ENCODE data around the gene MAGEA11. TPM values are rescaled to one million over a fixed set of nuclear protein-coding genes. Genes with fewer than 3 reads are reported as not detected.
"Not testable (repeated sequence)": the region's sequence is repeated elsewhere in the genome, so short reads cannot be mapped to it uniquely, and the experiment has no call there.

MAGEA11 gene
- polyA plus RNA-seq, 4 donors, result not detected

- no peak for DNase-seq (ENCODE audit: low read depth in 4 of 4, low spot score in 3 of 4)
Measured at GRCh38 chrX:149717803-149718202, 5.9 kb downstream of the MAGEA11 start.

DNA sequence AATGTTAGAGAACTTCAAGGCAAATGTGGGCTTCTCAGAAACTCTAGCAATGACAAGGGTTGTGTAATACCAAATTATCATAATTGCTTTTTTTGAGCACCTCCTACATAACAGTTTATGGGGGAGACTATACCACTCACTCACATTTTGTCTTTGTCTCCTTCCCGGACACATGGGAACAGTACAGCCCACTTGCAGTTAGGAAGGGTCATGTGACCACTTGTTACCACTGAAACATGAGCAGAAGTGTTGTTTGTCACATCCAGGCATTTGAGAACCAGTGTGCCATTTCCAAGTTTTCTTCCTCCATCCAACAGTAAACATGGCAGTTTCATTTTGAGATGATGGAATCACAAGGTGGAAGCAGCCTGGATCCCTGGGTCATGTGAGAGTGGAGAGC is 6.9 kb downstream of the MAGEA11 start:
- DNase-seq (ENCODE audit: low read depth in 4 of 4, low spot score in 3 of 4), result no peak

- DNase-seq (ENCODE audit: low read depth in 4 of 4, low spot score in 3 of 4), result no peak
Measured at GRCh38 chrX:149720021-149720689, 8.3 kb downstream of the MAGEA11 start.

DNA sequence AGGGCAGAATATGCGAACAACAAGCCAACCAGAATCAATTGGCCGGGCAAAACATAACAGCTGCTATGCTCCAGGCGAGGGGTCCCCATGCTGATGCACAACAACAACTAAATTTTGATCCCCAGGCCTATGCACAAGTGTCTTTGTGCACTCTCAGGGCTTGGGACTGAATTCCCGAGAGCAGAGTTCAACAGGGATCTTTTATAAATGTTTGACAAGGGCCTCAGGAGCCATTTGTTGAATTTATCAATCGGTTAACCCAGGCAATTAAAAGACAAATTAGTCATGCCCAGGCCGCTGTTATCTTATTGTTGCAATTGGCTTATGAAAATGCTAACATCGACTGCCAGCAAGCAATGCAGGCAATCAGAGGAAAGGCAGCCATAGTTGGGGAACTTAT is 9.4 kb downstream of the MAGEA11 start:
- not testable (repeated sequence) for DNase-seq (ENCODE audit: low read depth in 4 of 4, low spot score in 3 of 4)

DNA sequence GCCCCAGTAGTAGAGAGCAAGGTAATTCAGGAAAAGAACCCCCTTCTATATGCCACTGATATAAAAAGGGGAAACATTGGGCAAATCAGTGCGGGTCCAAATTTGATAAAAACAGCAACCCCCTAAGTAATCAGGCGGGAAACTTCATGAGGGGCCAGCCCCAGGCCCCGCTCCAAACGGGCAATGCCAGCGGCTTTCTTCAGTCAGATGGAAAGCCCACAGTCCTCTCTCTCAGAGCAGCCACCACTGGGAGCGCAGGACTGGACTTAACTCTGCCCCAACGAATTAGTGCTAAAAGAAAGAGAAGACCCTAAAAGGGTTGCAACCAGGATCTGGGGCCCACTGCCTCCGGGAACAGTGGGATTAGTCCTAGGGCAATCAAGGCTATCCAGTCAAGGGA is 9.9 kb downstream of the MAGEA11 start:
- no peak for DNase-seq (ENCODE audit: low read depth in 4 of 4, low spot score in 3 of 4)

- not testable (repeated sequence) for DNase-seq (ENCODE audit: low read depth in 4 of 4, low spot score in 3 of 4)
Measured at GRCh38 chrX:149723583-149724118, 11.8 kb downstream of the MAGEA11 start.

DNA sequence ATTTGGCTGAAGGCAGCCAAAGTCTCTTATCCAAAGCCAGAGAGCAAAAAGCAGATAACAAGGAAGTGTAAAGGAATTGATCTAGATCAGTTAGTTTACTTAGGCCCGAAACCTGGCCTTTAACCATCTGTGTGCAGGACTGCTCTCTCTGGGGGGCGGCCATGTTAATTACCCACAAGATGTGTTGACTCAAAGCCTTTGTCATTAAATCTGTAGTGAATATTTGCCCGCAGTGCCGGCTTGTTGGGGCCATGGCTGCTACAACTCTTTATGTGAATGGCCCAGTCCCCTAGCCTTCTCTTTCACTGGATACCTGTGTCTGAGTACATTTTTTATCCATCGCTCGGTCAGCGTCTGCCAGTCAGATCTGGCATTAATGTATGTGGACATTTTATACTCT is 15.4 kb downstream of the MAGEA11 start:
- DNase-seq (ENCODE audit: low read depth in 4 of 4, low spot score in 3 of 4), result not testable (repeated sequence)

DNA sequence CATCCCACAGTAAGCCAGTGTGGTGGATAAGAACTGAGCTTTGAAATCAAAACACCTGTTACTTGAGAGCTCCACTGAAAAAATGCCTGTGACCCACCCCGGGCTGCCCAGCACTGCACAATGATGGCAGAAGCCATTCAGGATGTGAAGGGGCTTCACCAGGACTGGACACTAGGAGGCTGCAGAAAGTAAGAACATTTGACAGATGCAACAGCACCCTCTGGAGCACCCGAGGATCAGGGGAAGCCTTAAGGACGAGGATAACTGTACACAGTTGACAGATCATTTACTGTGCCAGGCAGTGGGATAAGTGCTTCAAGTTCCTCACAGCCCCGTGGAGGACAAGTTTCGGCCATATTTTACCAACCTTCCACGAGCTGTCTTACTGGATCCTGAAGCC is 30.4 kb downstream of the MAGEA11 start:
- not testable (repeated sequence) for DNase-seq (ENCODE audit: low read depth in 4 of 4, low spot score in 3 of 4)

DNA sequence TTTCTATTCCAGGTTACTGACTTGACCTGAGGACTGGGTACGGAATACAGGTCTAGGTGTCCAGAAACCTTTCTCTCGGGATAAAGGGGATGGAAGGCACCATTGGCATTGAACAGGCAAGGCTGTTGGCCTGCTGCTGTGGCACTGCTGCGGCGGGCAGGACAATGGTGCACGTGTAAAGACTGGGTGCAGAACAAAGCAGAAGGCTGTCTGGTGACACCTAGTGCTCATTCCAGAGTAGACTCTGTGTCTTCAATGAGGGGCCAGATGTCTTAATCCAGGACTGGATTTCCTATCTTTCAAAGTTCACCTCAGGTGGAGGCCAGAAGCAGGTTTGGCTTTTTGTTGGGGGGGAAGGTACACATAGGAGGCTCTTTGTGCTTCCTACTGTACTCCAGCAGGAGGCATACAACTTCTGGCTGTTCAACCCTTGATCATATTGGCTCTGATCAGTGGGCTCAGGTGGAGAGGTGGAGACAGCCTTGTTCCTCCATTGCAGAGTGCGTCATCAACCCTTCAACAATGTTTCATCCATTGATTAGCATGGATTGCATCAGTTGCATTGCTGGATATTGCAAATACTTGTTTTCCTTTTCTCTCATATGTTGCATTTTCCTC is 34.6 kb downstream of the MAGEA11 start:
- DNase-seq (ENCODE audit: low read depth in 4 of 4, low spot score in 3 of 4), result not testable (repeated sequence)

DNA sequence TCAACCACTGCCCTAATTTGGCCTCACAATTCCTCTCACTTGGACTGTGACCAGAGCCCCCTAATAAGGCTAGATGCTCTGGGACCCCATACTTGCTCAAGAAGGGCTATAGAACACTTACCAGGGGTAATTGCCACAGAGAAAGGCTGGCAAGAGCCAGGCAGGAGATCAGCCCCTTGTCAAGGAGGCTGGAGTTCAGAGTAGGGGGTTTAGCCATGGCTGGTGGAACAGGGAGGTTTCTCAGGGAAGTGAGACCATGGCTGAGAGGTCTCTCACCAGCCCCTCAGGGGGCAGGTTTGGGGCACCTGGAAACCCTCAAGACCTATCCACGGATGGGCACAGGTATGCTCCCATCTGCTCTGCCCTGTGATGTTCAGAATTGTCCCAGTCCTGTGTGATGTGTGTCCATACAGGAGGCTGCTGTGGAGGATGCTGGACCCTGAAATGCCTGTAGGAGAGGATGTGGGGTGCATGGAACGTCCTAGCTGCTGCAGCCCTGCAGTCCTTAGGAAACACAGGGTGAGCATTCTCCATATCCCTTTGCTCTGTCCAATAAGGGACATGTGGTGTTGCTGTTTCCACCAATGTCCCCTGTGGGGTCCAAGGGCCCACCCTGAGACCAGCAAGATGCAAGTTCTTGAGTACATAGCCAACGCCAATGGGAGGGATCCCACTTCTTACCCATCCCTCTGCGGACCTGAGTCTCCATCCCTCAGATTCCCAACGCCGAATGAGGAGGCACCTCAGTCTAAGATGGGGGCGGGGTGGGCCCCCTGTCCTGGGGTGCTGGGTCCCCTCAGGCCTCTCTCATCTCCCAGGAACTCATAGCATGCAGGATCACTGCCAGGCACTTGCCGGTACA is 45.6 kb downstream of the MAGEA11 start:
- no peak for DNase-seq (ENCODE audit: low read depth in 4 of 4, low spot score in 3 of 4)

DNA sequence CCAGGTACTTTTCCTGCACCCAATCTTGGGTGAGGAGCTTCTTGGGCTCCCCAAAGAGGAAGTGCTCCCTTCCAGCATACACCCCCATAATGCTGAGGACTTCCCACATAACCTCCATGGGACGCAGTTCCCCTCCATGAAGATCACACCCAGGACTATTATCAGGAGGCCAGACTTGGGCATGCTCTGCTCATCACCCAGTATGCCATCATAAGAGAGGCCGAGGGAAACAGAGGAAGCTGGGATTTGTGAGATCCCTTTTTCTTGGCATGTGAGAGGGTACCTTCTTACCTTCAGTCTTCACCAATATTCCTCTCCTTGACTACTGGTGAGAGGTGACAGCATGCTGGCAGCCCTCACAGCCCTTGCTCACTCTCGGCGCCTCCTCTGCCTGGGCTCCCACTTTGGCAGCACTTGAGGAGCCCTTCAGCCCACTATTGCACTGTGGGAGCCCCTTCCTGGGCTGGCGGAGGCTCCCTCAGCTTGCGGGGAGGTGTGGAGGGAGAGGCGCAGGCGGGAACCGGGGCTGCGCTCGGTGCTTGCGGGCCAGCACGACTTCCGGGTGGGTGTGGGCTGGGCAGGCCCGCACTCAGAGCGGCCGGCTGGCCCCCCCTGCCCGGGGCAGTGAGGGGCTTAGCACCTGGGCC is 46.3 kb downstream of the MAGEA11 start:
- no peak for DNase-seq (ENCODE audit: low read depth in 4 of 4, low spot score in 3 of 4)

GRCh38 chrX:149758715-149759078 is 46.8 kb downstream of the MAGEA11 start:
- not testable (repeated sequence) for DNase-seq (ENCODE audit: low read depth in 4 of 4, low spot score in 3 of 4)

DNA sequence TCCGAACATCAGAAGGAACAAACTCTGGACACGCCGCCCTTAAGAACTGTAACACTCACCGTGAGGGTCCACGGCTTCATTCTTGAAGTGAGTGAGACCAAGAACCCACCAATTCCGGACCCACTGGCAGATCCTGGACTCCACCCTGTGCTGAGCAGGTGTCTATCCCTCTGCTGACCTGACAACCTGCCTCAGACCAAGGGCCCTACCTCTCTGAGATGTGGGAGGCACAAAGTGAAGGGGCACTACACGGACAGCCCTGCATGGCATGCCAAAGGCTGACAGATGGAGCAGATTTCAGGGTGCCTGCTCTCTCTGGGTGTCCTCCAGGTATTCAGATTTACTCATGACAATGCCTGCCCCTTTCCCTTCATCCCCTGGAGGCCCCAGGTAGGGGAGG is 48.0 kb downstream of the MAGEA11 start:
- DNase-seq (ENCODE audit: low read depth in 4 of 4, low spot score in 3 of 4), result no peak

DNA sequence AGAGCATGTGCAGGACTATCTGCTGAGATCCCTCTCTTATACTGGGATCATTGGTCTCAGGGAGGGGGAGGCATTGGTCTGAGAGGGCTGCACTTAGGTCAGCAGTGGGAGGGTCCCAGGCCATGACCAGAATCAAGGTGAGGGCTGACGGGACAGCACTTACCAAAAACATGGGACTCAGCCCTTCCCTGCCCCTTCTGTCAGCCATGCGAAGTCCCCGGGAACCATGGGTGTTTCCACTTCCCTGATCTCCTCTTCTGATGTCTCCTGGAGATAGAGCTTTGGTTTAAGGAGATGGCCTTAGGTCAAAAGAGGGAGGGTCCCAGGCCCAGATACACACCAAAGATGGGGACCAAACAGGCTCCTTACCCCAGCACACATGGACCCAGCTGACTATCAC is 49.1 kb downstream of the MAGEA11 start:
- no peak for DNase-seq (ENCODE audit: low read depth in 4 of 4, low spot score in 3 of 4)

- not testable (repeated sequence) for DNase-seq (ENCODE audit: low read depth in 4 of 4, low spot score in 3 of 4)
Measured at GRCh38 chrX:149761858-149762674, 50.2 kb downstream of the MAGEA11 start.

DNA sequence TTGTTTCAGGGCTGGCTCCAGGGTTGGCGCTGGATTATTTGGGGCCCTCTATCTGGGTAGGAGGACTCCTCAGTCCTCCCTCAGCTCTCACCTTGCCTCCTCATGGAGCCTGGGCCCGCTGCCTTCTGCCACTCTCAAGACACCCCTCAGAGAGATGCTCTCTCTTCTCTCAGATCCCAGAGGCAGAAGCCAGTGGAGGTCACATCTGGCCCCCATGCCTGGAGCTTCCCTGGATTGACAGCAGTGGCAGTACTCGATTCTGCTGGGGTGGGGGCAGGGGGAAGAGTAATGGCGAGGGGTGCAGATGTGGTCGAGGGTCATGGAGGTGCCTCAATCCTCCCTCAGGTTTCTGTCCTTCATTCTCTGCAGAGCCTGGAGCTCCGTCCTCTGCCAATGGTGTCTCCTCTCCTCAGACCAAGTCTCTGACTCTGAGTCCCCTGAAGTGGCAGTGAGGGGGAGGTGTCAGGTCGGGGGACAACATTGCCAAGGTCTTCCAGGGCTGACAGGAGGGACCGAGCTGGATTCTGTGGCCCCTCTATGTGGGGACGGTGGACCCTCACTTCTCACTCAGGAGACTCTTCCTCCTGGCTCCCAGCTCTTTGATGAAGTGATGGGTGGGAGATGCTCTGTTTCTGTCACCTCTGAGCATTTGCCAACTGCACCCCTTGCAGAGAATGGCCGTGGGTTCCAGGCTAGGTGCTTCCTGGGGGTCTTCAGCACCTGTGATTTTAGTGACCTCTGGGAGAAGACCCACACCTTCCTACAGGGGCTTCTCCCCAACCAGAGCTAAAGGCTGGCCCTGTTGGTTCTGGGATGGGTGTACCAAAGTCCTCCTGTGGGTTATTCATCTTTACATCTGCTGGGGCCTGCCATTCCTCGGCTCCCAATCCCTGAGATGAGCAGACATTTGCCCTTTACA is 51.1 kb downstream of the MAGEA11 start:
- DNase-seq (ENCODE audit: low read depth in 4 of 4, low spot score in 3 of 4), result no peak
